ENCODE data around the gene TFF1.

TFF1 gene

DNA sequence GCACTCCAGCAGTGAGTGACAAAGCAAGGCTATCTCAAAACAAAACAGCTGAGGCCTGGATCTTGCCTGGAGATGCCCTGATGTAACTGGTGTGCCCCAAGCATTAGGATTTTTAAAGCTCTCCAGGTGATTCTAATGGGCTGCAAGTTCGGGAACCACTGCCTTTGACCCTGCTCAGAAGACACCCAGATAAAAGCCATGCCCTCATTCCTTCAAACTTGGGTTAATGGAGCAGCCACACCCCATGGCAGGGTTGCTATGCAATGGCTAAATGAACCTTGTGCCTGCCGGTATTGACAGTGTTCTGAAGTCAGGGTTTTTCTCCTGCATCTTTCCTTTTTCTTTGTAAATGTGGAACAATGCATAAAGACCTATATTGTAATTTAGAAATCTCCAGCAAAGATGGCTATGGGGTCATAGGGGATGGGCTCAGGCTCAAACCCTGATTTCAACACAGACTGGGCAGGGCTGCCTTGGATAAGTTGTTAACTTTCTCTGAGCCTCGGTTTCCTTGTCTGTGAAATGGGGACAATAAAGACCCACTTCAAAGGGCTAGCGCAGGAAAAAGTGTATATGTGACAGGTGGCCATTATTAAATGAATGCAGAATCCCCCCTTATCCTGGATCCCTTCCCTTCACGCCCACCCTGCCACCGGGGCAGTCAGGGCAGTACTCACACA is 51.6 kb downstream of the TFF1 start:
- DNase-seq, result no peak

DNA sequence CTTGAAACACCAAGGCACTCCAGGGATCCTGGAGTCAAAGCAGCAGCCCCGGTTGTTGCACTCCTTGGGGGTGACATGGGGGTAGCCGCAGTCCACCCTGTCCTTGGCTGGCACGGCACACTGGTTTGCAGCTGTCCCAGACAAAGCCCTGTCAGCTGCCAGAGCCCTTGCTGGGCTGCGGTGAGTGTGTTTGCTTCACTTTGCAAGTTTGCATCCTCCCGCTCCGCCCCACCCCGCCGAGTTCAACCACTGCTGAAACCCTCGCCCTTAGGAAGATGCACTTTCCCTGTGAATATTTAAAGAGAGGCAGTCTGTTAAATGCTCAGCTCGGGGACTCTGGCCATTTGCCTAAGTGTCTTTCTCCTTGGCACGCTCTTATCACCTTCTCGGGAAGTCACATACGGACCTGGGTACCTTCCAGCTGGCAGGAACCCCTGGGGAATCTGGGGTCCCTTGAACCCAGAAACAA is 52.8 kb downstream of the TFF1 start:
- no peak for DNase-seq

- DNase-seq, result no peak
Measured at GRCh38 chr21:42312626-42313104, 53.7 kb downstream of the TFF1 start.
